ENCODE measurements around the gene MTHFD1.

Gene MTHFD1

DNA sequence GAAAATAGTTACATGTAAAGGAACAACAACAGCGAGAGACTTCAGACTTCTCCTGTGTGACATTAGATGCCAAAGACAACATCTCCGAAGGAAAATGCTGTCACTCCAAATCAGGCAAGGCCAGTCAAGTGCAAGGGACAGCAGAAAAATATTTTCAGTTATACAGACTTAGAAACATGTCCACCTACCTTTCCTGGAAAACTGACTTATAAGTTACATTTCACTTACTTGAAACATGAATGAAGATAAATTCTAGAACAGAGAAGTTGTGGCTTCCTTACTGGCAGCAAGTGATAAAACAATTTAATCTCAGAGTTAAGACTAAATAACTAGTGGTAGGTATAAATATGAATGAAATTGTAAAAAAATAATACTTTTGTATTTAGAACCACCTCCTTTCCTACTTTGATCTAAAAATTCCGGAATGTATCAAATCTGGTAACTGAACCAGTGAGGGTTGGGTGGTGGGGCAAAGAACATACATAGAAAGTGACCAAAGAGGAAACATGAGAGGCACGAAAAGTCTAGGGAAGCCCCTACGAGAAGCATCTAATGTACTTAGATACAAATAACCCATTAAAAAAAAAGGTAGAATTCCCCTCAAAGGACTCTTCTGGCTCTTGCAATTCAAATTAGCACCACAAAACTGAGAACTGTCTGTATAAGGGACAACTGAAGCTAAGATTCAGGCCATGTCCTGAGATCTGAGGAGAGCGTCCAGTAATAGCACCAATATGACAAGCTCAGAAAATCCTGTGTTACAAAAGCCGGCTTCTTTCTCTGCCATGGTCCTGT lies 21.2 kb downstream of the MTHFD1 start:
- no peak for FAIRE-seq

DNA sequence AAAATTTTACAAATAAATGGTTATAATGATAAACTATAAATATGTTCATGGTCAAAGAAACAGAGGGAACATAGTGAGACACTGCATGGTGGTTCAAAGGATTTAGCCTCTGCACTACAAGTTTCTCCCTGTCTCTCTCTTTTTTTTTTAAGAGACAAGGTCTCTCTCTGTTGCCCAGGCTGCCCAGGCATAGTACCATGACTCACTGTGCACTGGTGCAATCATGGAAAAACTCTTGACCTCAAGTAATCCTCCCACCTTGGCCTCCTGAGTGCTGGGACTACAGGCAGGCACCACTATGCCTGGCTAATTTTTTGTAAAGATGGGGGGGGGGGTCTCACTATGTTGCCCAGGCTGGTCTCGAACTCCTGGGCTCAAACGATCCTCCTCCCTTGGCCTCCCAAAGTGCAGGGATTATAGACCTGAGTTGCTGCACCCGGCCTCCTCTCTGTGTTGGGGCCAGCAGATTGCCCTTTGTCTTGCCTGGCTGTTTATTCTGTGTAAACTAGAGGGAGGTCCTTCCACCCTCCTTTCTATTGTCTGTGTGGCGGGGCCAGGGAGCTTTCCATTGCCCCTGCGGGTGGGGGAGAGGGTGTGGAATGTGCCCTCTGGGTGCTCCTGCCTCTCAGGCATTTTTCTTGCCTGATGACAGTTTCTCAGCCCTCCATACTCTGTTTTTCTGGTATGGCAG lies 22.1 kb downstream of the MTHFD1 start:
- no peak for FAIRE-seq

DNA sequence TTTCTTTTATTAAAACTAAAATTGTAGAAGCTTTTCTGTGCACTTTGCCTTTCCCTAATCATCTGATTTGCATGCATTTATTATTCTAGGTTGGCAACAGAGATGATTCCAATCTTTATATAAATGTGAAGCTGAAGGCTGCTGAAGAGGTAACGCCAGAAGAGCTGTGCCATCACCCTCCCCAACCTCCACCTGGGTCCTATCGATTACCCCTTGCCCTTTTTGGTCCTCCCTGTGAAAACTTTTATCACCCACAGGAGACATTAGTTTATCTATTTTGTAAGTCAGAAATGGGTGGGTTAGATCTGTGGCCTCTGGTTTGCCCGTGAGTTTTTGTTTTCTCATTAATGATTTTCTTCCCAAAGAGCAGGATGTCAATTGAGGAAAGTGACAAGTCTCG lies 22.8 kb downstream of the MTHFD1 start:
- no peak for FAIRE-seq

DNA sequence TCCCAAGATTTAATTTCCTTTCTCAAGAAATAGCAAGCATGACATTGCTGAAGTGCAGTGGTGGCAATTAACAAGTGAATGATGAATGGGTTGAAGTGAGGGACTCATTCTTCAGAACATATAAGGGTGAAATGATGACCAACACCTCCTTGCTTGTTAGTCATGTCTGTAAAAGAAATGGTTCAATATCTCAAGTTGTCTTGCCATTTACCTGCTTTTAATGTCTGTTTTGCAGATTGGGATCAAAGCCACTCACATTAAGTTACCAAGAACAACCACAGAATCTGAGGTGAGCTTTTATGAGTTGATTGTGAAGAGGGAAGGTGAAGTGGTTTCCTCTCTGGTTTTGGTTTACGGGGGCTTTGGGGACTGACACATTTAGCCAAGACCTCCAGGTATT lies 24.1 kb downstream of the MTHFD1 start:
- FAIRE-seq = no peak

DNA sequence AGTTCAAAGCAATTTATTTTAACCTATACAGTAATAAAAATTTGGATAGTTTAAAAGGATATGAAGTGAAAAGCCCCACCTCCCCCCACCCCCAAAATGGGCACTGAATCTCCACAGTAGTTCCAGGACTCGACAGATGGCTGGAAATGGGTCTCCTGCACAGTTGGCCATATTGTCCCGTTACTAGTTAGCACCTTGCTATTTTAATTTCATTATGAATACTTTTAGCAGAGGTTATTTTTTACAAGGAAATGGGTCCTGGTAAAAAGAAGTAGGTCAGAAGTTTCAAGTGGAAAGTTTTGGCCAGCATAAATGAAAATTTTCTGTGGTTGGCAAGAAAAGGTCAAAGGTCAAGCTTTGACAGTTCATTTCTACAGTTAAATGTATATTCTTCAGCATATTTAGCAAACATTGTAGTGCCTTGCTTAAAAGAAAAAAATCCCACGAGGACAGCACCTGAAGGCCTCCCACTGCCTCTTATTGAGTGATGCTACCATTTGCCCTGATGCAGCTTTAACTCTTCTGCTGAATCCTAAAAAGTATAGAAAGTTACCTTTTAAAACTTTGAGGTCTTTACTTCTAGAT lies 28.3 kb downstream of the MTHFD1 start:
- FAIRE-seq = no peak

DNA sequence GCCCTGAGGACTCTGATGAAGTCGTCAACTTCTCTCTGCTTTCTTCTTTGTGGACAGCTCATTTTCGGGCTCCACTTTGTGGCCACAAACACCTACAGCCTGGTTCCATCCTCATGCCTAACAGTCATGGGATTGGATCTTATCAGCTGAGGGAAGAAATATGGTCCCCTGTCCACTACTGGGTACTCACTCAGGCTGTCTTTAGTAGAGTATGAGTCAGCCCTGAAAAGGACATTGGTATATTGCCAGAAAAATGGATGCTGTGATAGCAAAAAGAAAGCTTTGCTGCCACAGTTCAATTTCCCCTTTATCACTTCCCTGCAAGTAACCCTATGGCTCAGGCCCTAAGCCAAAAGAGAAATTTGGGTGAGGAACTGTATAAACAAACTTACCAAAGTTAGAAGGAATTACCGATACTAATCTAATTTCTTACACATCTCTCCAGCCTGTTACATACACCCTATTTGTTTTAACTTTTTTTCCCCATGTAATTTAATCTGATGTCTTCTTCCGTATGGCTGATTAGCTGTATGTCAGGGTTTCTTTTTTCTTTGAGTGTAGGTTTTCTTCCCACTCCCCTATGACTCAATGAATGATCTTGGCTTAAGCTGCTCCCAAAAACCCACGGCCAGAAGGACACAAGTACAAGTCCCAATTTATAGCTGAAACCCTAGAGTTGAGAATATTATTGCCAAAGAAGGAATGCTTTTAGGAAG lies 29.1 kb downstream of the MTHFD1 start:
- no peak for FAIRE-seq

DNA sequence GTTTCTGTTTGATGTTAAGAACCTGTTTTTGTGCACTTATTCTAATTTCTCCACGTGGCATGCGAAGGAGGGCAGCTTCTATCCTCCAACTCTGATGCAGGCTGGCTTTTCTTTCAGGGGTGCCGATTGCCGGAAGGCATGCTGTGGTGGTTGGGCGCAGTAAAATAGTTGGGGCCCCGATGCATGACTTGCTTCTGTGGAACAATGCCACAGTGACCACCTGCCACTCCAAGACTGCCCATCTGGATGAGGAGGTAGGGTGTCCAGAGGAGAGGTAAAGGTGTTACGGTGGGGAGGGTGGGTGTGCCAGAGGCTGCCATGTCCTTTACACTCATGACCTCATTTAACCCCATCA lies 29.6 kb downstream of the MTHFD1 start:
- FAIRE-seq = no peak

DNA sequence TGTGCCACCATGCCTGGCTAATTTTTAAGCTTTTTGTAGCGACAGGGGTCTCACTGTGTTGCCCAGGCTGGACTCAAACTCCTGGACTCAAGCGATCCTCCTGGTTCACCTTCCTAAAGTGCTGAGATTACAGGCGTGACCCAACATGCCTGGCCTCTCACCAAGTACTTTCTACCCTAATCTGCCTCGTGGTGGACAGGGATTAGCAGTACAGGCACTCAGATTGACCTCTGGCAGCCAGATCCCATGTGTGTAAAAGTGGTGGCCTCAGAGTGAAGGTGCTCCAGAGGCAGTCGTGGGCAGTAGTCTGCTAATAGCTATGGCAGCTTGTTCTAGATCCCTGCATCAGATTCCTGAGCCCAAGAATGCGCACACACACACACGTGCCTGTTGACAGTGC lies 30.9 kb downstream of the MTHFD1 start:
- FAIRE-seq = no peak

DNA sequence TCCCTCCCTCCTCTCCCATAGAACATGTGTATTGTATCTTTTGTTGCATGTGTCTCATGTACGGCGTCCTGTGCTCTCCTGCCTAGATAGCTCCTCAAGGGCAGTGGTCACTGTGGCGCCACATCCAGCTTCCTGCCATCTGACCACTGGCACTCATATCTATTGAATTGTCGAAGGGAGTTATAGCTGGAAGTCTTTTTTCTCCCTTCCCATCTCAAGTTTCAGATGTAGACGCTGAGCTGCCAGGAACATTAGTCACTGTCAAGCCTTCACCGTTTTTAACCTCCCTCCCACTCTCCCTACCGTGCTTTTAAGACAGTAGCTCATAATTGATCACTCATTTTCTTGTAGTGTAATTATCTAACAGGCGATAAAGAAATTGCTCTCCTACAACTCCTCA lies 33.0 kb downstream of the MTHFD1 start:
- no peak for FAIRE-seq

DNA sequence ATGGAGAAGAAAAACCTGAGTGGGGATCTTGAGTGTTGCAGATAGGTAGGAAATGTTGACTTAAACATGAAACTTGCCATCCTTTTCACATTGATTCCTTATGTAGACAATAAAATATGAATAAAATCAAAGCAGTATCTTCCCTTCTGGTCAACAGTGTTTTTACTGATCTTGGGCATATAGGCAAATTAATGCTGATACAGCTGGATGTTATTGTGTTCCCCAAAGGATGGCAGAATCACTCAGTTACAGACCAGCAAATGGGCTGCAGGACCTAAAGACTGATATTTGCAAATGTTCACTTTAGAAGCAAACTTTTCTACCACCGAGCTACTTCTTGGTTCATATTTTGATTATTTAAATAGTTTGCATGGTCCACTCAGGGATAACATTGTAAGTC lies 33.9 kb downstream of the MTHFD1 start:
- no peak for FAIRE-seq

DNA sequence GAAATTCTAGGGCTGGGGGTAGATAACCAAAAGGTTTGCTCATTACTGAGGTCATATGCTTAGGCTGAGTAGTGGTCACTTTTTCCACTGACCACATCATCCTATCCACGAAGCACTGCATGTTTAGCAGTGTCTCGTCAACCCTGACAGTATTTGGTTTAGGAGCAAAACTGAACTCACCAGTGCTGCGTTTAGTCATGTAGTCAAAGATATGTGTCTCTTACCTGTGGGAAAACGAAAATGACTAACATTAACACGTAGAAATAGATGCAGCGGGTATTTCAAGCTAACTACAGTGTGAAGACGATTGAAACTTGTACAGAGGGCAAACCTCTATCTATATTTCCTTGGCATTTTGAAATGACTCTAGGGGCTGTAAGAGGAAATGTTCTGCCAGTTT lies 34.6 kb downstream of the MTHFD1 start:
- no peak for FAIRE-seq

DNA sequence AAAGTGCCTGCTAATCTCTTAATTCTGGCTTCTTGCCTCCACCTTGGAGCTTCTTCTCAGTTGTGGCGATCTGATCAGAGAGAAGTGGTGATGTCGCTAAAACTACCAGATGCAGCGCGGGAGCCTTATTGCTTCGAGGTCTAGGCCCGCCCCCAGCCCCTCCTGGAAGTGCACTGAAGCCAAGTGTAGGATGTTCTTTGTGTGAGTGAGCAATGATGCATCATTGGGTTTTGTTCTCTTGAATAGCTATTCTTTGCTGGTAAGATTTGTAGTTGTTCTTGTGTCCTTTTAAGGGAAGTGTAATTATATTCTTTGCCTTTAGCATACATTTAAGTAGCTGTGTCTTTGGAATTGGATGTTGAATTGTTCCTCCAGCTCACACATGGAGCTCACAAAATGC lies 35.8 kb downstream of the MTHFD1 start:
- FAIRE-seq = no peak

DNA sequence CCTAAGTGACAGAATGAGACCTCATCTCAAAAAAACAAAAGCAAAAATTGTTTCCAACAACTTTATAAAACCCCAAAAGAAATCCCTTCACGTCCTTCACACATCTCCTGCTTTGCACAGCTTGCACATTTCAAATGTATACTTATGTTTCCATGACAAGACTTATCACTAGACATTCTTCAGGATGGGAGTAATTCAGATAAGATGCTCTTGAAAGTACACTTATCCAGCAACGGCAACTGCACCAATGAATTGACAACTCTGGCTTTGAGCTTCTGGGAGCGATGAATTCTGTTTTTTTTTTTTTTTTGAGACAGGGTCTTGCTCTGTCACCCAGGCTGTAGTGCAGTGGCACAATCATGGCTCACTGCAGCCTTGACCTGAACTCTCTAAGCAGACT lies 46.4 kb downstream of the MTHFD1 start:
- no peak for FAIRE-seq

DNA sequence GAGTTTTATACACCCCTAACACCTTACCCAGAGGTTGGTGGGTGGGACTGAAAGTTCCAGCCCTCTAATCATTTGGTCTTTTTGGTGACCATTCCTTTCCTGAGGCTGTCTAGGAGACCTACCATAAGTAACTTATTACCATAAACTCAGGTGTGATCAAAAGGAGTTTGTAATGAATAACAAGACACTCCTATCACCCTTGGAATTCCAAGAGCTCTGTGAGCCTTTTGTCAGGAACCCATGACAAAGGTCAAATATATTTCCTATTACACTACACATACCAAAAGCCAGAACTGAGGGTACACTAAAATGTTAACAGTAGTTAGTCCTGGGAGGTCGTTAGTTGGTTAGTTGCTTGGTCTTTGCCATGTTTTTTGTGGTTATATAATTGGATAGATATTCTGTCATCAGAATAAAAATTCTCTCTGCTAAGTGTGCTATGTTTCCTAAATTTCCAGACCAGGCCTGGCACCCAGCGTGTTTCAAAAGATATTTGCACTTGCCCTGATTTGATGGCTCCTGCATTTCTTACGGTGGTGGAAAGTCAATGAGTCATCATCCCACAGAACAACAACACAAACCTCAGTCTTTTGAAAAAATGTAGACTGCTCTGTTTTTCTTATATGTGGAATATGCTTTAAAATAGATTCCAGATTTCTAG lies 50.2 kb downstream of the MTHFD1 start:
- no peak for FAIRE-seq

DNA sequence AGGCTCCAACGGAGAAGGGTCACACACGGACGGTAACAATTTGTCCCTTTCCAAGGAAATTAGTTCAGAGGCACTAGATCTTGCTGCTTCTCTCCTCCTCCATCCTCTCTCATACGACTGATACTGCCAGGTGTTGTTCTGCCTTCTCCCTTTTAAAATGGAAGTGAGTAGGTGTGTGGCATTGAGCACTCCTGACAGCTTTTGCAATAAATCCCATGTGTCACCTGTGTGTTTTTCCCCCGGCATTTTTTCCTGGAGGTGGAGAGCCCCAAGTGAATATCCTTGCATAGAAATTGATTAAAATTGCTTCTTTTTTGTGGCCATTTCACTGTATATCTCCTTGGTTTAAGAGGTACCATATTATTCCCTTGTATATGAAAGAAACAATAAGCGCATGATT lies 51.0 kb downstream of the MTHFD1 start:
- no peak for FAIRE-seq

DNA sequence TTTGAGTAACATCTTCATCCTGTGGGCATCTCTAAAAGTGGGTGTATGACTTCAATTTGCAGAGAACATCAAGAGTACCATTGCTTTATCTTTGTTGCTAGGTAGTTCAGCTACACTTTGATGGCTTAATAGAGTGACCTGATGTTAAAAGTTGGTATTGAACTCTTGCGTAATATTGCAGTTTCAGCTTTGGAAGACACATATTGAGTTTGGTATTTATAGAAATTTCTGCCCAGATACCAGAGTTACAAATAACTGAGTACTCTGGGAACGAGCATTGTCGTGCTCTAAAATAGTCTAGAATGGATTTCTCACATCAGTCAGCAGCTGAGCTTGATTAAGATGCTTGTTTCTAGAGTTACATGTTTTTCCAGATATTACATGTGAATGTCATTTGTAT lies 52.3 kb downstream of the MTHFD1 start:
- no peak for FAIRE-seq

DNA sequence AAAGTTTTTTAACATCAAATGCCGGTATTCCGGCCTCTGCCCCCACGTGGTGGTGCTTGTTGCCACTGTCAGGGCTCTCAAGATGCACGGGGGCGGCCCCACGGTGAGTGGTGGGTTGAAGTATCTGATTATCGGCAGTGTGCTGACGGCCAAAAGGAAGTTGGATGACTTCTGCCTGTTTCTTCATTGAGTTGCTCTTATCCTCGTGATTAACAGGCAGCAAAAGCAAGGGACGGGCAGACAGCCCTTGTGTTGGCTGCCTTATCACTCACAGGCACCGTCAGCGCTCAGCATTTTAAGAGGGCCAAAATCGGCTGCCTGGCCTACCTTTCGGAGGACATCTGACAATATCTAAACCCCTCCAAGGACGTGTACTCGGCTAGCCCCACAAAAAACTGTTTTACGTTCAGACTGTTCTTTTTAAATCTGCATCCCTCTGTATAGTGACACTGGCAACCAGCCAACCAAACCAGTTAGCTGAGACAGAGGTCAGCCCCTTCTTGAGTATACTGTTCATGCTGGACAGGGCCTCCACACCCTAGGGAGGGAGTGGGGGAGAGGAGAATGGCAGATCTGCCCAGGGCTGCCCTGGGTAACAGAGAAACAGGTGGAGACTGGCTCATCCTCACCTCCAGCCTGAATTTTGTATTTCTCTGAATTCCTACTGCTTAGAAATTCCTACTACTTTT lies 54.3 kb downstream of the MTHFD1 start:
- FAIRE-seq = no peak

DNA sequence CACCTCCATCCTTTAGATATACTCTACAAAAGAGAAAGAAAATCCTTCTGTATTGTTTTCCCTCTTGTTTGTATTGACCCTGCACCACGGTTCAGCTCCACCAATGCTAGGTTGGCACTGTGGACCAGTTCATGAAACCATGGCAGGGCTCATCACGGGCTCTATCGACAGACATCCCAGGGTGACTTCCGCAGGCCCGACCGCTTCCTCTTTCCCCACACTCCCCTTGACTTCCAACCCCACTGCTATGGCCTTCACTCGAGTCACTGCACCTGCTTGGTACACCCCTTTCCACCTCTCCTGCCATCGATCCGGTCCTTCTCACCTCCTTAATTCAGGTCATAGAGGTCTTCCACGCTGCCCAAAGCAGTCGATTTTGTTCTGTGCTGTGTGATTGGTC lies 56.0 kb downstream of the MTHFD1 start:
- FAIRE-seq = no peak

DNA sequence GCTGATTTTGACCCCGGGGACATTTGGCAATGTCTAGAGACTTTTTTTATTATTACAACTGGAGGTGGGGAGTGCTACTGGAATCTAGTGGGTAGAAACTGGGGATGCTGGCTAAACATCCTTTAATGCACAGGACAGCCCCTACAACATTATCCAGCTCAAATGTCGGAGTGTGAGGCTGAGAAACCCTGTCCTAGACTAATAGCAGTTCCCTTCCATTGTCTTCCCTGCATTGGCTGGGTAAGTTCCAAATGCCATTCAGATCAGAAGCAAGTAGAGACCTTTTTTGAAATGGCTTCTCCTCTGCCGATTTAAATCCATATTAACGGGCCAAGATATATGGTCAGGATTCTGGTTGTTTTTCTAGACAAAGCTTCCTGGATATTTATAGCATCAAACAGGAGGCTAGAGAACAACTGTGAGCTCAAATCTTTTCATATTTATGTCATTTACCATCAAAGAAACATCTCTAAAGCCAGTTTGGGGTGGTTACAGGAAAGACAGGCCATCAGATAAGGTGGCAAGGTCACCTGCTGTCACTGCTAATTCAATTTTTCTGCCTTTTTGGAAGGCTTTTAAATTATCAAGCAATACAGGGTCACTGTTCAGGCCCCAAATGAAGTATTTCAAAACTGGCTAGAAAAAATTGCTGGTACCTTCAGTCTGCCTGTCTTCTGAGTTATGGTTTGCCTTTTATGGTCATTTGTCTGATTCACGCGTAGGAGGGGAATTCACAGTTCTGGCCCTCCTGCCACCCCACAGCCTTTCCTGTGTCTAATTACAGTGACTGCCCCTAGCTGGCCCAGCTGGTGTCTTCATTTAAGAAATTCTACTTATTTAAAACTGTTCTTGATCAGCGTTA lies 57.1 kb downstream of the MTHFD1 start:
- FAIRE-seq = no peak

DNA sequence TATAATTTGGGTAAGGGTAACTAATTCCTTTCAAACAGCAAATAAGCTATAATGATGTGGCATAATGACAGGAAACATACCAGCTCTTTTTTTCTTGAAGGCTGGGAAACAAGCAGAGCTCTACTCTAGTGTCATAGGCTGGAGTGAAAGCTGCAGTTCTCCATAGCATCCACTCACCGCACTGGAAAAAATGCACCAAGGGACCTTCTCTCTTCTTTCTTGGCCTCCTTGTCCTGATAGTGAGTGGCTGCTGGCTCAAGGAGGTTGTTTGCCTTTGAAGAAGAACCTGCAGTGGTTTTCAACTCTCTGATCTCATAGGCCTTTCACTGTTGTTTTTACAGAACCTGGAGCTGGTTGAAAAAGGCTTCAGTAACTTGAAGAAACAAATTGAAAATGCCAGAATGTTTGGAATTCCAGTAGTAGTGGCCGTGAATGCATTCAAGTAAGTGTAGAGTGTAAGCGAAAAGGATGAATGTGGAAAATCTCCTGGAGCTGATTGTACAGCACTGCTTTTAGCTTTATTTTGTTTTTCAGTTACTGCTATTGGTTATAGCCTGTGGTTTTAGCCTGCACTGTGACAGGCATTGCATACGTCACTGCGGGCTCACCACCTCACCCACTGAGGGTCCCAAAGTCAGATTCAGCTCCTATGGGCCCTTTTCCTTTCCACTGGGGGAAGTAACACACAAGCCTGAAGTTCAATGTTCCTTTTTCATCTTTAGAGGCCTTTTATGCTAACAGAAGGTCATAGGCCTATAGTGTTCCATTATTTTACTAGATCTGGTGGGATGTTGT lies 59.9 kb downstream of the MTHFD1 start:
- no peak for FAIRE-seq

DNA sequence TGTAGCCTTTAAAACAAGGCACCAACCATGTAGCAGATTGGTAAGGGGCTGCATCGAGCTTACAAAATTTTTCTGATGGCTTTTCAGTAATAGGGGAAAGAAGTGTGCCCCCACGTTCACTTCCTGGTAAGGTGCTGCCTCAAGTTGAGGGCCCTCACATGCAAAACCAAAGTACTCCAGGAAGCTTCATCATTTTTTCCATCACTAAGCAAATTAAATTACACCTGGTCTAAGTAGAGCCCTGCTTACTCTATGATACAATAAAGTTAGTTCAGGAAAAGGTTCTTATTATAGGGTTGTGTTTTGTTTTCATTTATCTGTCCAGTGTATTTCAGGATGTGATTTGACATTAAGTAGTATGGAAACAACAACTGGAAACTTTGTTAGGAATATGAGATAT lies 62.1 kb downstream of the MTHFD1 start:
- no peak for FAIRE-seq

Measured in A204.1 (cell line).